Measurements from ENCODE around the gene NELL1.

NELL1 gene

GRCh38 chr11:20668844-20669819, at the start of gene NELL1:
TSS of gene NELL1 (plus strand) at chr11:20669586.
- no peak for DNase-seq

GRCh38 chr11:20620988-20621387, 48.4 kb upstream of the NELL1 start:
- DNase-seq = no peak

GRCh38 chr11:20621679-20622078, 47.7 kb upstream of the NELL1 start:
- no peak for DNase-seq

GRCh38 chr11:20623252-20623651, 46.1 kb upstream of the NELL1 start:
- DNase-seq = no peak

DNA sequence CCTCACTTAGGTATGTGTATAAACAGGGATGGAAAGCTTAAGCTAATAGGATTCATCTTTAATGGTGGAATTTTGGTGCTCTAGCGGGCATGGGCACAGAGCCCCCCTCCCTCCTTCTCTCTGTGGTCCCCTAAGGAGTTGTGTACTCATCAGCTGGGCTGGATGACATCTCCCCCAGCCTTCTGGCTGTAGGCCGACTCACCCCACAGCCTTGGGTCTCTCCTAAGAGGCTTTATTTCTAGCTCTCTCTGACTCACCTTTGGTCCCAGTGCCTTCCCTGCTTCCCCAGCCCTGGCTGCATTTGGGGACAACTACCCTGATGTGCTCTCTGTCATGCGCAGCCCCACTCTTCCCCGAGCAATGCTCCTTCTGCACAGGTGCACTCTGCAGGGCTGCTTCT, 43.1 kb upstream of the NELL1 start:
- DNase-seq = no peak

DNA sequence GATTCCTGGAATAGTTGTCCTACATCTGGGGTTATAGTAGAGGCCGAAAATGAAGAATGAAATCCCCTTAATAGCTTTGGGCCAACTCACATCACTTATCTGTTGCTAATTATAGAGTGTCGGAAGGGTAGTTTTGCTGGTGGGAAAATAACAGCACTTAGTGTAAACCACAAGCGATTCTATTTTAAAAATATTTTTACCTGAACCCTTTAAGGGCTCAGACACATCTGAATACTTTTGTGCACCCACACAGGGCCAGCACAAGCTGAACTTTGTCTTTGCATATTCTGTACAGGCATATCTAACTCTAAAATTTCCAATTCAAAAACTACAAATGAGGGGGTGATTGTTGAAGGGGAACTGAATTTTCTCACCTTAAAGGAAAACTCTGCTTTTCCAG, 42.4 kb upstream of the NELL1 start:
- no peak for DNase-seq

- no peak for DNase-seq
These were observed 41.7 kb upstream of the NELL1 start for GRCh38 chr11:20627701-20628100.

GRCh38 chr11:20631519-20632168, 37.7 kb upstream of the NELL1 start:
- DNase-seq = no peak

DNA sequence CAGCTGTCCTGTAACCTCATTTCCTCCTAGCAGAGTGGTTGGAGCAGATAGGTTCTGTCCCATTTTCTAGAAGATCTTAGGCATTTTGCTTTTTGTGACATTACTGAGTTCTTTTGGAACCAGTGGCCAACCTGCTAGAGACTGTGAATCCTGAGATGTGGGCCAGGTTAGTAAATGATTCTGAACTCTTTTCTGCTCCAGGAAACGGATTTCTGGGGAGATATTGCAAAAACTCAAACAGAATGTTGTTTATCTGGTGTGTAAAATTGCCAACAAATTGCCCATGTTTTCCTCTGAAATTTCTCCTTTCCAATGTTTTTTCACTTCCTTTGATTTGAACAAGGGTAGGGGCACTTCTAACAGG, 37.2 kb upstream of the NELL1 start:
- no peak for DNase-seq

- DNase-seq = no peak
These were observed 35.3 kb upstream of the NELL1 start for GRCh38 chr11:20634044-20634443.

DNA sequence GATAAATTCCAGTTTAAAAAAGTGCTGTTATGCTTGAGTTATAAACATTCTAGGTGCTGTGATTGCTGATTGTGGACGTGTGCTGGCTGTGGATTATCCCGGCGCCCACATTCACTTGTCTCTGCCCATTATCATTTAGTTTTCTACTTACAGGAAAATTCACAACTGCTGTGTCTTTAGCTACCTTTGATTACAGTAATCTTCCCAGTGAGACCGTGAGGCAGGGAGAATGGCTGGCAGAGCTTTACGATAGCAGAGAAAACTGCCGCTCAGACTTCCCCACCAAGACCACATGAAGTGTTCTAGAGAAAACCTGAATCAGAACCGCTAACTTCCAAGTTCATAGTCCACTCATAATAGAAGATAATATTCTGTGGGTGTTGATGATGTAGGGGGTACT, 34.6 kb upstream of the NELL1 start:
- no peak for DNase-seq

DNA sequence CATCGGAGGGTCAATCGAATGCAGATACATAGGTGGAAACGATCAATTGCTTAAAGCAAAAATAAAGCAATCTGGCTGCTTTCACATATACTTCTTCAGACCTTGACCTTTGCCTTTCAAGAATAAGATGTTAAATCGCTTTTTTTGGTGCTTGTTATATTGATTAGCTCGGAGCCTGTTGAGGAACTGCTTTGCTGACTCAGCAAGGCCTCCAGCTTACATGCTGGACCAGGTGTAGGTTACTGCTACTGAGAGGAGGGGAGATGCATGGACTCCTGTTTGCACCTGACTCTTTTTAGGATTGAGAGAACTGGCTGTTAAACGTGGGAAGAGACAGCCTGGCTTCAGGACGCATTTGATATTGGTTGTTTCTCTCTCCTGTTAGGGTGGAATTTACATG, 31.3 kb upstream of the NELL1 start:
- no peak for DNase-seq

- DNase-seq = no peak
These were observed 29.7 kb upstream of the NELL1 start for GRCh38 chr11:20639688-20640087.

GRCh38 chr11:20640401-20640800, 29.0 kb upstream of the NELL1 start:
- DNase-seq = no peak

DNA sequence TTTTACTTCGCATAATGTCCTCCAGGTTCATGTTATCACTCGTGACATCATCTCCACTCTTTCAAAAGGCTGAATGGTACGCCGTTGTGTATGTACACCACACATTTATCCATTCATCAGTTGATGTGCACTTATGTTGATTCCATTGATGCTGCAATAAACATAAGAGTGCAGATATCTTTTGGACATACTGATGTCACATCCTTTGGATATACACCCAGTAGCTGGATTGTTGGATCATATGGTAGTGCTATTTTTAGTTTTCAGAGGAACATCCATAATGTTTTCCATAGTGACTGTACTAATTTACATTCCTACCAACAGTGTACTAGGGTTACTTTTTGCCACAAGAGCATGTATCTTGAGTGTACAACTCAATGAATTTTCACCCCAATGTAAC, 25.0 kb upstream of the NELL1 start:
- no peak for DNase-seq

DNA sequence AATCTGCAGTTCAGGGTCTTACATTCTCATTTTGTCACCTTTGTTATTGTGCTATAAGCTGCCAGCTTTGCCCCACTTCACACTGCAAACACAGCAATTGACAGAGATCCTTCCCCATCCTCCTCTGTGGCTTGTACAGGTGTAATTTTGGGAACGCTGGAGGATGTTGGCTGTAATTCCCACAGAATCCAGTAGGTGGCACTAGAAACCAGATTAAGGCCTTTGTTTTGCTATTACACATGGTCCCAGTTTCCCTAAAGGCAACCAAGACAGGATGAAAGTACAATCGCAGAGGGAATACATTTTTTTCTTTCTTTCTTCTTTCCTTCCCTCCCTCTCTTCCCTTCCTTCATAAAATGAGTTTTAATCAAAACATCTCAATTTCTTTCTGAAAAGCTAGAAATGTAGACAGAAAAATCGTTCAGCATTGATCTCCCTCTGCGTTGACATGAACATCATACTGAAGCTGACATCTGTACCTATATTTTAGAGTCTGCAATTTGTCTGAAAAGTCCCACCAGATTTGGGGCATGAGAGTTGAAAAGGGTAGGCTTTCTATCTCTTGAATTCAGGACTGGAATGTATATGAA, 21.3 kb upstream of the NELL1 start:
- DNase-seq = peak; percentile 43 to 49

GRCh38 chr11:20652150-20652806, 17.1 kb upstream of the NELL1 start:
- DNase-seq = no peak

GRCh38 chr11:20654038-20654437, 15.3 kb upstream of the NELL1 start:
- no peak for DNase-seq

GRCh38 chr11:20656901-20657300, 12.5 kb upstream of the NELL1 start:
- no peak for DNase-seq

DNA sequence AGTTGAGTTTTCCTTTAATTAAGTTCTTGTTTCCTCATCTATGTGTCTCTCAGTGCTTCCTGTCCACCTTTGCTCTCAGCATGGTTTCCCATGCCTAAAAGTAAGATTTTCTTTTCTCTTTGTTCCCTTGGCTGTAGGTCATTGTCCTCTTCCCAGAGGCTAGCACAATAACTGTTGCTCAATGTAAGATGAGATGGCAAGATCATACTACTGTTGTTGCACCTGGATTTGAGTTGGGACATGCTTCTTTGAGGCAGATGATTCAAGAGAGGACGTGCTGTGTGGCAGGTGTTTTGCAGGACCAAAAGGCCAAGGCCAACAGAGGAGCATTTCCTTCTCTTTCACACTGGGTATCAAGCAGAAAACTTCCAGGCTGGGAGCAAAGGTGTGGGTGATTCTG, 11.3 kb upstream of the NELL1 start:
- DNase-seq = no peak

DNA sequence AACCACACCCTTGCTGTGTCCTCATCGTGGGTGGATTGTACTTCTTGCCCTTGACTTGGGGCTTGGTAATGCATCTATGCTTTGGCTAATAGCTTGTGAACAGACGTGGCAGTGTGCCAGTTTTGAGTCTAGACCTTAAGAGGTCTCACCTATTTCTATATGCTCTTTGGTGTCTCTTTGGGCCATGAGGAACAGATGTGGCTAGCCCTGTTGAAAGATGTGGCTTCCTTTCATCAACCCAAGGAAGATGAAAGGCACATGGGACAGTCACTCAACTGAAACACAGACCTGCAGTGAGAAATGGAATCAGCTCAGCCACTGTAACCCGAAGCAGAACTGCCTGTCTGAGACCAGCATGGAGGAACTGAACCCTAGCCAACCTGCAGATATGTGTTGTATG, 7.9 kb upstream of the NELL1 start:
- DNase-seq = no peak

- no peak for DNase-seq
These were observed 7.5 kb upstream of the NELL1 start for GRCh38 chr11:20661850-20662249.

- DNase-seq = no peak
These were observed 1.1 kb upstream of the NELL1 start for GRCh38 chr11:20668131-20668809.
